Tibial nerve (tissue), 4 donors: ENCODE results near the gene BPNT1.

ENCODE experiments used
- EP300 ChIP-seq, 2 donors: sonication (generic); formaldehyde crosslinking; IDR thresholded peaks; one replicate each; pipeline ENCODE4 v1.6.1; 2017; ENCODE audit warnings: antibody characterized with exemption in 2 of 2, mild to moderate bottlenecking in 1 of 2
- POLR2A ChIP-seq, 2 donors: fragments of 450-650 bp; IDR thresholded peaks; one replicate each; pipeline ENCODE4 v1.6.1; 2017; ENCODE audit warnings: antibody characterized with exemption in 2 of 2, mild to moderate bottlenecking in 2 of 2, moderate library complexity in 2 of 2
- TF ChIP-seq, protein P1 (sequence below), 5 experiments: fragments of 200-600 bp in 3 of 5; fragments of 450-650 bp in 2 of 5; sonication (generic) in 3 of 5; IDR thresholded peaks; one replicate each; pipeline ENCODE4 v1.5.1; 2016 to 2019; ENCODE audit warnings: antibody characterized with exemption in 5 of 5, mild to moderate bottlenecking in 3 of 5, moderate library complexity in 2 of 5

DNA sequence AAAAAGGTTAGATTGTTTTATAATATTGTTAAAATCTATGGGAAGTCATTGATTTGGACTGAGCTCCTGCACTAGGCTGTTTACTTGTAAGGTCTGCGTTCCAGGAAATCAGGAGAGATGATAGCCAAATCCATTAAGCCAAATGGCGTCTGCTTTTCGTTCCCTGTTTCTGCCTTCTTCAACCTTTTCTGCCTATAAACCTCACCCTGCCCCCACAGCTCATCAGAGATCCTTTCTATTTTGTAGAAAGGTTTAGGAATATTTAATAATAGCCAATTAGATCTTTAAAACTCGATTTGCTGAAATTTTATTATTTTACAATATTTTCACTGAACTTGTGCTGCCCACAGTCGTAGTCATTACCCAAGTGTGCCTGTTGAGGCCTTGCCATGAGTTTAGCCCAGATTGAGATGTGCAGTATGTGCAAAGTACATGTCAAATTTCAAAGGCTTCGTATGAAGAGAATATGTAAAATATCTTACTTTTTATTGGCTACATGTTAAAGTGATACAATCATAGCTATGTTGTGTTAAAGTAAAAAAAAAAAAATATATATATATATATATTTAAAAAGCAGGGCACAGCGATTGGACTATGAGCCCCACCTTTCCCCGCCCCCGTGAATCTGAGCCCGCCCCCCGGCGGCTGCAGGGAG lies 3.9 kb upstream of the BPNT1 start:
- TF ChIP-seq, protein P1, sequence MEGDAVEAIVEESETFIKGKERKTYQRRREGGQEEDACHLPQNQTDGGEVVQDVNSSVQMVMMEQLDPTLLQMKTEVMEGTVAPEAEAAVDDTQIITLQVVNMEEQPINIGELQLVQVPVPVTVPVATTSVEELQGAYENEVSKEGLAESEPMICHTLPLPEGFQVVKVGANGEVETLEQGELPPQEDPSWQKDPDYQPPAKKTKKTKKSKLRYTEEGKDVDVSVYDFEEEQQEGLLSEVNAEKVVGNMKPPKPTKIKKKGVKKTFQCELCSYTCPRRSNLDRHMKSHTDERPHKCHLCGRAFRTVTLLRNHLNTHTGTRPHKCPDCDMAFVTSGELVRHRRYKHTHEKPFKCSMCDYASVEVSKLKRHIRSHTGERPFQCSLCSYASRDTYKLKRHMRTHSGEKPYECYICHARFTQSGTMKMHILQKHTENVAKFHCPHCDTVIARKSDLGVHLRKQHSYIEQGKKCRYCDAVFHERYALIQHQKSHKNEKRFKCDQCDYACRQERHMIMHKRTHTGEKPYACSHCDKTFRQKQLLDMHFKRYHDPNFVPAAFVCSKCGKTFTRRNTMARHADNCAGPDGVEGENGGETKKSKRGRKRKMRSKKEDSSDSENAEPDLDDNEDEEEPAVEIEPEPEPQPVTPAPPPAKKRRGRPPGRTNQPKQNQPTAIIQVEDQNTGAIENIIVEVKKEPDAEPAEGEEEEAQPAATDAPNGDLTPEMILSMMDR (IDR thresholded peaks at IDR 0.05), result peak in 1 of 5 experiments; percentile 10
- TF ChIP-seq POLR2A (IDR thresholded peaks at IDR 0.05) (no peak), EP300 (IDR thresholded peaks at IDR 0.05) (no peak)
